Ascending aorta (tissue), 2 donors: Measurements from ENCODE around the gene ICA1. TPM values are rescaled to one million over a fixed set of nuclear protein-coding genes. Genes with fewer than 3 reads are reported as not detected.

Source experiments
- DNase-seq, 2 donors: peaks; one replicate each; pipeline ENCODE4 v3.0.0-alpha.2; 2019; ENCODE audit warnings: low spot score in 2 of 2
- H3K27ac ChIP-seq, 2 donors: fragments of 200-600 bp; sonication (generic); one replicate each; pipeline ENCODE4 v1.5.1; 2016 to 2017; ENCODE audit warnings: mild to moderate bottlenecking in 1 of 2
- H3K27me3 ChIP-seq: fragments of 200-600 bp; sonication (generic); one replicate; pipeline ENCODE4 v1.5.1; 2017
- H3K36me3 ChIP-seq, 2 donors: fragments of 200-600 bp; sonication (generic); one replicate each; pipeline ENCODE4 v1.5.1; 2016
- H3K4me1 ChIP-seq, 2 donors: fragments of 200-600 bp; sonication (generic); one replicate each; pipeline ENCODE4 v1.5.1; 2016 to 2017; ENCODE audit warnings: mild to moderate bottlenecking in 1 of 2
- H3K4me3 ChIP-seq, 2 donors: fragments of 200-600 bp; sonication (generic); one replicate each; pipeline ENCODE4 v1.5.1; 2016 to 2017; ENCODE audit warnings: mild to moderate bottlenecking in 1 of 2
- H3K9me3 ChIP-seq, 2 donors: fragments of 200-600 bp; sonication (generic); one replicate each; pipeline ENCODE4 v1.5.1; 2016
- CTCF ChIP-seq, 3 experiments: fragments of 200-600 bp in 2 of 3; fragments of 450-650 bp in 1 of 3; sonication (generic) in 2 of 3; IDR thresholded peaks; one replicate each; pipeline ENCODE4 v1.5.1; 2016 to 2019; ENCODE audit warnings: antibody characterized with exemption in 3 of 3, mild to moderate bottlenecking in 1 of 3, moderate library complexity in 1 of 3
- intact Hi-C: fragments of 100-400 bp; cut with DNase I; formaldehyde crosslinking; loops from one replicate; pipeline ENCODE4 v1.15.1; 2023
- total RNA-seq: library from RNA; depleted of rRNA; stranded (reverse); fragments of >200 nt; gene quantifications from one replicate; pipeline ENCODE4 v1.1.0, GENCODE V29; 2016

ICA1 gene
- total RNA-seq, 1 donor from 2014 or later, result 18.3 TPM

GRCh38 chr7:8206956-8207355 is 55.0 kb downstream of the ICA1 start:
- no peaks in the 10 kb centered on the region for H3K36me3 ChIP-seq
- no peak overlapping the region for H3K27ac ChIP-seq
- peaks cover 0 to 7% of the 10 kb centered on the region in 2 donors for H3K4me1 ChIP-seq
- H3K4me3 ChIP-seq, result no peak overlapping the region
- no peaks in the 10 kb centered on the region for H3K9me3 ChIP-seq
- no peaks in the 10 kb centered on the region for H3K27me3 ChIP-seq
- no peak for TF ChIP-seq CTCF (IDR thresholded peaks at IDR 0.05)
- intact Hi-C loops, result no loop called here
- no peak for DNase-seq

- H3K4me3 ChIP-seq, result peak overlapping the region in 1 of 2 donors; percentile 20
- intact Hi-C loops, result no loop called here
- H3K27me3 ChIP-seq, result no peaks in the 10 kb centered on the region
- H3K9me3 ChIP-seq, result no peaks in the 10 kb centered on the region
- H3K27ac ChIP-seq, result peak overlapping the region; percentile 62 to 71
- no peak for DNase-seq
- H3K36me3 ChIP-seq, result no peaks in the 10 kb centered on the region
- peaks cover 0 to 7% of the 10 kb centered on the region in 2 donors for H3K4me1 ChIP-seq
- no peak for TF ChIP-seq CTCF (IDR thresholded peaks at IDR 0.05)
Measured at GRCh38 chr7:8205537-8205936, 56.4 kb downstream of the ICA1 start.

GRCh38 chr7:8205031-8205387 is 57.0 kb downstream of the ICA1 start:
- H3K4me1 ChIP-seq, result peaks cover 0 to 7% of the 10 kb centered on the region in 2 donors
- peak overlapping the region in 1 of 2 donors; percentile 71 for H3K27ac ChIP-seq

GRCh38 chr7:8204339-8205030 is 57.5 kb downstream of the ICA1 start:
- H3K4me1 ChIP-seq, result peaks cover 0 to 7% of the 10 kb centered on the region in 2 donors
- no peak overlapping the region for H3K27ac ChIP-seq
- no peak for DNase-seq
- H3K36me3 ChIP-seq, result no peaks in the 10 kb centered on the region
- no peaks in the 10 kb centered on the region for H3K9me3 ChIP-seq
- no peak overlapping the region for H3K4me3 ChIP-seq
- no peak for TF ChIP-seq CTCF (IDR thresholded peaks at IDR 0.05)
- intact Hi-C loops, result no loop called here
- H3K27me3 ChIP-seq, result no peaks in the 10 kb centered on the region

More at GRCh38 chr7:8205031-8205387, 57.0 kb downstream of the ICA1 start:
- no peaks in the 10 kb centered on the region for H3K36me3 ChIP-seq
- H3K9me3 ChIP-seq, result no peaks in the 10 kb centered on the region
- H3K4me3 ChIP-seq, result no peak overlapping the region
- intact Hi-C loops, result no loop called here
- DNase-seq, result no peak
- no peak for TF ChIP-seq CTCF (IDR thresholded peaks at IDR 0.05)
- H3K27me3 ChIP-seq, result no peaks in the 10 kb centered on the region

- Histone ChIP-seq H3K27me3 (no peaks in the 10 kb centered on the region), H3K36me3 (no peaks in the 10 kb centered on the region), H3K9me3 (no peaks in the 10 kb centered on the region), H3K4me1 (peaks cover 0 to 7% of the 10 kb centered on the region in 2 donors), H3K4me3 (no peak overlapping the region), H3K27ac (no peak overlapping the region)
- DNase-seq, result no peak
- no peak for TF ChIP-seq CTCF (IDR thresholded peaks at IDR 0.05)
- intact Hi-C loops, result no loop called here
Measured at GRCh38 chr7:8201846-8202441, 60.0 kb downstream of the ICA1 start.
